Sigmoid colon (tissue), 3 donors: ENCODE measurements around the gene MLLT6.

Experiments used
- CTCF ChIP-seq, 4 experiments: fragments of 450-650 bp in 3 of 4; fragments of 200-600 bp in 1 of 4; IDR thresholded peaks; one replicate each; pipeline ENCODE4 v1.5.1; 2016 to 2019; ENCODE audit warnings: antibody characterized with exemption in 4 of 4, mild to moderate bottlenecking in 3 of 4, moderate library complexity in 2 of 4
- POLR2A ChIP-seq, 2 donors: fragments of 450-650 bp; IDR thresholded peaks; one replicate each; pipeline ENCODE4 v1.6.1; 2016; ENCODE audit warnings: antibody characterized with exemption in 2 of 2, mild to moderate bottlenecking in 2 of 2, moderate library complexity in 2 of 2

- TF ChIP-seq CTCF (IDR thresholded peaks at IDR 0.05) (no peak), POLR2A (IDR thresholded peaks at IDR 0.05) (no peak)
These were observed 22.7 kb downstream of the MLLT6 start for GRCh38 chr17:38727736-38728135.
